AG08395 (cell line): Measurements from ENCODE around the gene SMURF1.

Source experiments
- DNase-seq: peaks from one replicate; pipeline ENCODE4 v3.0.0; 2012; ENCODE audit warnings: mixed read lengths, low spot score

The SMURF1 gene

GRCh38 chr7:99098286-99098823 lies 45.6 kb downstream of the SMURF1 start:
- DNase-seq: no peak

- DNase-seq: no peak
Observed at GRCh38 chr7:99097730-99098129, 46.2 kb downstream of the SMURF1 start.

GRCh38 chr7:99096124-99096887 lies 47.6 kb downstream of the SMURF1 start:
- no peak for DNase-seq

GRCh38 chr7:99095698-99096097 lies 48.2 kb downstream of the SMURF1 start:
- DNase-seq: no peak

- DNase-seq: no peak
Observed at GRCh38 chr7:99094401-99094800, 49.5 kb downstream of the SMURF1 start.

GRCh38 chr7:99092064-99092720 lies 51.7 kb downstream of the SMURF1 start:
- no peak for DNase-seq

GRCh38 chr7:99090771-99091542 lies 53.0 kb downstream of the SMURF1 start:
- peak; percentile 65 for DNase-seq

- no peak for DNase-seq
Observed at GRCh38 chr7:99089914-99090629, 53.8 kb downstream of the SMURF1 start.

- no peak for DNase-seq
Observed at GRCh38 chr7:99086944-99087343, 57.0 kb downstream of the SMURF1 start.

- no peak for DNase-seq
Observed at GRCh38 chr7:99086532-99086931, 57.4 kb downstream of the SMURF1 start.

- DNase-seq: no peak
Observed at GRCh38 chr7:99083733-99084132, 60.2 kb downstream of the SMURF1 start.

- no peak for DNase-seq
Observed at GRCh38 chr7:99083068-99083651, 60.7 kb downstream of the SMURF1 start.

- no peak for DNase-seq
Observed at GRCh38 chr7:99080679-99081078, 63.2 kb downstream of the SMURF1 start.

- DNase-seq: no peak
Observed at GRCh38 chr7:99079104-99079503, 64.8 kb downstream of the SMURF1 start.

- DNase-seq: no peak
Observed at GRCh38 chr7:99078416-99078815, 65.5 kb downstream of the SMURF1 start.

- DNase-seq: no peak
Observed at GRCh38 chr7:99076615-99077014, 67.3 kb downstream of the SMURF1 start.

GRCh38 chr7:99073839-99074446 lies 70.0 kb downstream of the SMURF1 start:
- no peak for DNase-seq

- no peak for DNase-seq
Observed at GRCh38 chr7:99072126-99072525, 71.8 kb downstream of the SMURF1 start.

- no peak for DNase-seq
Observed at GRCh38 chr7:99070361-99070760, 73.5 kb downstream of the SMURF1 start.

GRCh38 chr7:99061001-99061776 lies 82.7 kb downstream of the SMURF1 start:
- no peak for DNase-seq
